ENCODE measurements around the gene HOXA3.

HOXA3 gene

DNA sequence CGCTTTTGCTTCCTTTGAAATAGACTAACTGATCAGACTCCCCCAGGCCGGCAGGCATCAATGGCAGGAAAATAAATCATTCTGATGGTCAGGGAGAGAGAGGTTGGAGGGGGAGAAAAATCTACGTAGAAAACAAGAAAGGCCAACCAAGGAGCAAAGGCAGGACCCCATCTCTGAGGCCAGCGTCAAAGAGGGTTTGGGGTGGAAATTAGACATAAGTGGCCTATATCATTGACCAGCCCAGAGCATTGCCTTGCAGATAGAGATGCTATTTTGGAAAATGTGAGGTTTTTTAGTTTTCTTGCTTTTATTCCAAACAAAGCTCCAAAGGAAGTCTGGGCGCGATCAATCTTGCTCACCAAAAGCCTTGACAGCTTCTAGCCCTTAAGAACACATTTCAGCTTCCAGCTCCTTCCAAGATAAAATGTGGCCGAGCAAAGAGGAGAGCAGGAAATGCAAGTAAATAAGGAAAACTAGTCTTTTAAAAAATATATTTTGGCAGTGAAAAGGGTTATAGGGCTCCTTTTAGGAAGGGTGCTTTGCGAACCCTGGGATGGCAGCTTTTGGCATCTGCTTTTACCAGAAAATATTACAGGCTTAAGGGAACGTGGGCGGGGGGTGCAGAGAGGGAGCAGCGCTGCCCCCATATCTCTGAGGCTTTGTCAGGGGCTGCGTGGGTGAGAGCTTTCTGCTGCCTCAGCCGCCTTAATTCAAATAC, 47.9 kb downstream of the HOXA3 start:
- Histone ChIP-seq H3K27ac (ENCODE audit: low read depth, low read length) (no peak overlapping the region), H3K36me3 (ENCODE audit: control insufficient read depth, low read length) (no peaks in the 10 kb centered on the region), H3K9me3 (ENCODE audit: control insufficient read depth, insufficient read depth, low read length) (no peaks in the 10 kb centered on the region), H3K4me1 (ENCODE audit: control insufficient read depth, low read length) (no peaks in the 10 kb centered on the region), H3K79me2 (ENCODE audit: control insufficient read depth, low read length) (no peaks in the 10 kb centered on the region), H3K9me2 (replicated peaks; ENCODE audit: control insufficient read depth, low read length) (no peaks in the 10 kb centered on the region), H3K4me3 (ENCODE audit: low read length) (no peak overlapping the region), H3K27me3 (ENCODE audit: control insufficient read depth, low read length) (peaks cover 28% of the 10 kb centered on the region), H3F3A (ENCODE audit: control insufficient read depth, insufficient read depth) (peaks cover 4% of the 10 kb centered on the region; the same call in 1 of the 2 replicates), H4K20me1 (ENCODE audit: control insufficient read depth, insufficient read depth, low read depth, low read length) (no peaks in the 10 kb centered on the region), H3K4me2 (ENCODE audit: low read length) (no peak overlapping the region)
- TF ChIP-seq, protein P1, sequence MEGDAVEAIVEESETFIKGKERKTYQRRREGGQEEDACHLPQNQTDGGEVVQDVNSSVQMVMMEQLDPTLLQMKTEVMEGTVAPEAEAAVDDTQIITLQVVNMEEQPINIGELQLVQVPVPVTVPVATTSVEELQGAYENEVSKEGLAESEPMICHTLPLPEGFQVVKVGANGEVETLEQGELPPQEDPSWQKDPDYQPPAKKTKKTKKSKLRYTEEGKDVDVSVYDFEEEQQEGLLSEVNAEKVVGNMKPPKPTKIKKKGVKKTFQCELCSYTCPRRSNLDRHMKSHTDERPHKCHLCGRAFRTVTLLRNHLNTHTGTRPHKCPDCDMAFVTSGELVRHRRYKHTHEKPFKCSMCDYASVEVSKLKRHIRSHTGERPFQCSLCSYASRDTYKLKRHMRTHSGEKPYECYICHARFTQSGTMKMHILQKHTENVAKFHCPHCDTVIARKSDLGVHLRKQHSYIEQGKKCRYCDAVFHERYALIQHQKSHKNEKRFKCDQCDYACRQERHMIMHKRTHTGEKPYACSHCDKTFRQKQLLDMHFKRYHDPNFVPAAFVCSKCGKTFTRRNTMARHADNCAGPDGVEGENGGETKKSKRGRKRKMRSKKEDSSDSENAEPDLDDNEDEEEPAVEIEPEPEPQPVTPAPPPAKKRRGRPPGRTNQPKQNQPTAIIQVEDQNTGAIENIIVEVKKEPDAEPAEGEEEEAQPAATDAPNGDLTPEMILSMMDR (IDR thresholded peaks at IDR 0.05; ENCODE audit: low read depth, low read length, poor library complexity, severe bottlenecking) = no peak
- TF ChIP-seq EZH2phosphoT487 (IDR thresholded peaks at IDR 0.05; ENCODE audit: borderline replicate concordance, low read length) = no peak

DNA sequence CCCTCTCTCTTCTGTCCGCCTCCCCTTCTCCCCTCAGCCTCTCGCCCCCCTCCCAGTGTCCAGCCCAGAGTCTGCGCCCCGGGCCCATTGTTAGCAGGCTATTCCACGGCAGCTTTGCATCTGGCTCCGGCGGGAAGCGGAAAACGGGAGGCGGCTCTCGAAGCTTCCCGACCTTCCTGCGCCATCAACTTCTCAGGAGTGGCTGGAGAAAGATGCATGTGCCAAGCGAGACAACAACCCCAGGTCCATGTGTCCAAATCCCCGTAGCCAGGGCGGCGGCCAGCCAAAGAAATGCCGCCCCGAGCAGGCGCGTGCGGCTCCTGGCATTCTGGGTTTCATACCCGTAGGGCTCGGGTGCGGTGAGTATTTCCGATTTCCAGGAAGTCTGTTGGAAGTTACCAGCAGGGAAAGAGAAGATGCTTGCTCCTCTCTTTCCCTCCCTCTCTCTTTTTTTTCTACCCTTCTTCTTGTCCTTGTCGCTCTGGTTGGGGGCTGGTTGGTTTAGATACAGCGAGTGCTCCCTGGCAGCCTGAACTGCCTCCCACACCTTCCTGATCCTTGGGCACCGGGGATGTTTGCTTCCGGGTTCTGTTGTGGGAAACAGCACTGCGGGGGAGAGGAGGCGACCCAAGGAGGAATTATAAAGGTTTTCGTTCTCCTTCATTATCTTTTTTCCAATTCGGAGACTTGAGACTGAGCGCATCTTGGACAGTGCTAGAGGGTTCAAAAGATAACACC, 48.7 kb downstream of the HOXA3 start:
- Histone ChIP-seq H3K9me3 (ENCODE audit: control insufficient read depth, insufficient read depth, low read length) (no peaks in the 10 kb centered on the region), H3F3A (ENCODE audit: control insufficient read depth, insufficient read depth) (peaks cover 5% of the 10 kb centered on the region; the same call in 1 of the 2 replicates), H3K9me2 (replicated peaks; ENCODE audit: control insufficient read depth, low read length) (no peaks in the 10 kb centered on the region), H4K20me1 (ENCODE audit: control insufficient read depth, insufficient read depth, low read depth, low read length) (no peaks in the 10 kb centered on the region), H3K4me1 (ENCODE audit: control insufficient read depth, low read length) (no peaks in the 10 kb centered on the region), H3K79me2 (ENCODE audit: control insufficient read depth, low read length) (no peaks in the 10 kb centered on the region), H3K36me3 (ENCODE audit: control insufficient read depth, low read length) (no peaks in the 10 kb centered on the region), H3K4me2 (ENCODE audit: low read length) (no peak overlapping the region), H3K4me3 (ENCODE audit: low read length) (no peak overlapping the region), H3K27ac (ENCODE audit: low read depth, low read length) (no peak overlapping the region), H3K27me3 (ENCODE audit: control insufficient read depth, low read length) (peaks cover 28% of the 10 kb centered on the region)
- no peak for TF ChIP-seq EZH2phosphoT487 (IDR thresholded peaks at IDR 0.05; ENCODE audit: borderline replicate concordance, low read length)
- TF ChIP-seq, protein P1 (IDR thresholded peaks at IDR 0.05; ENCODE audit: low read depth, low read length, poor library complexity, severe bottlenecking) = no peak

DNA sequence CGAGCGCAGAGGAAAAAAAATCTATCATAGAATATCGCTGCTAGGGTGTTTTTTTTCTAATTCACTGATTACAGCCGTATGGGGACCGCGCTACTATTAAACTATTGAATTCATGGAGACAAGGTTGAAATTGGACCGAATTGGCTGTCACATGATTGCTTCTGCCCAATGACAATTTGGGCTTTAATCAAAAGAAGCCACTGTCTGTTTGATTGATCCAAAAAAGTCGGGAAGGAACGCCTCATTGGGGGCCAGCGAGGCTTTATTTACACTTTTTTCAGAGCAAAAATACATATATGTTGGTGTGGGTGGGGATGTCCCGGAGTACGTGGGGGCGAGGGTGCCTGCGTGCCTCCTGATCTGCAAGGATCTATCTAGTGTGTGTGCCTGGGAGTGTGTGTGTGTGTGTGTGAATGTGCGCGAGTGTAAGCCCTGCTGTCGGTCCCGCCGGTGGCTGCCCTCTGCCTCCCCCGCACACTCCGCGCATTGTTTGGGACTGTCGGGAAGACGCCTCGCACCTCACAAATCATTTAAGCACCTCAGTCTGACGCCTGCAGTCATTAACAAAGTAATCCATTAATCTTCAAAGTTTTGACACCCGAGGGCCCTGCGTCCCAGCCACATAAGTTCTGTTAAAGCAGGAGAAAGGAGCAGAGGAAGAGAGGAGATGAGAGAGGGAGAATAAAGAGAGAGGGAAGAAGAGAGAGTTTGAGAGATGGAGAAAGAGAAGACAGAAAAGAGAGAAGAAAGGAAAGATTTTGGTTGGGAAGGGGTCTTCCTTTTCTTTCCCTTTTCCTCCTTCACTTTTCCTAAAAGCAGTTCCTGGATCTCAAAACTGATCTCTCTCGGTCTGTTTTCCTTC, 49.6 kb downstream of the HOXA3 start, which contains the start of gene HOXA2:
Gene HOXA2, minus strand, starts transcription at position 103 of the 862 bp plus-strand sequence. CDS start 183 bp downstream, outside the sequence.
- no peak within 1 kb of the TSS for H3K4me3 ChIP-seq (ENCODE audit: low read length)
- peaks cover 5% of the 10 kb centered on the region; the same call in 1 of the 2 replicates for H3F3A ChIP-seq (ENCODE audit: control insufficient read depth, insufficient read depth)
- no peaks in the 10 kb centered on the region for H4K20me1 ChIP-seq (ENCODE audit: control insufficient read depth, insufficient read depth, low read depth, low read length)
- H3K79me2 ChIP-seq (ENCODE audit: control insufficient read depth, low read length) = peaks cover 3% of the 10 kb centered on the region; the same call in 1 of the 2 replicates
- no peaks in the 10 kb centered on the region for H3K9me3 ChIP-seq (ENCODE audit: control insufficient read depth, insufficient read depth, low read length)
- no peaks in the 10 kb centered on the region for H3K36me3 ChIP-seq (ENCODE audit: control insufficient read depth, low read length)
- TF ChIP-seq, protein P1 (IDR thresholded peaks at IDR 0.05; ENCODE audit: low read depth, low read length, poor library complexity, severe bottlenecking) = no peak
- TF ChIP-seq EZH2phosphoT487 (IDR thresholded peaks at IDR 0.05; ENCODE audit: borderline replicate concordance, low read length) = peak; percentile 84; the same call in 1 of the 2 replicates
- H3K4me1 ChIP-seq (ENCODE audit: control insufficient read depth, low read length) = no peaks in the 10 kb centered on the region
- peaks cover 28% of the 10 kb centered on the region for H3K27me3 ChIP-seq (ENCODE audit: control insufficient read depth, low read length)
- H3K4me2 ChIP-seq (ENCODE audit: low read length) = no peak within 1 kb of the TSS
- H3K9me2 ChIP-seq (replicated peaks; ENCODE audit: control insufficient read depth, low read length) = no peaks in the 10 kb centered on the region
- H3K27ac ChIP-seq (ENCODE audit: low read depth, low read length) = no peak within 1 kb of the TSS

Data from DOHH2 (cell line).